TTC549 (cell line): ENCODE measurements around the gene SFTPB.
"Not testable (repeated sequence)": the region's sequence is repeated elsewhere in the genome, so short reads cannot be mapped to it uniquely, and the experiment has no call there.

Experiments used
- FAIRE-seq: peaks from 2 replicates; lab custom pipeline; 2012; peaks lifted over from hg19 to GRCh38; lab: Jason Lieb, UNC

The SFTPB gene

DNA sequence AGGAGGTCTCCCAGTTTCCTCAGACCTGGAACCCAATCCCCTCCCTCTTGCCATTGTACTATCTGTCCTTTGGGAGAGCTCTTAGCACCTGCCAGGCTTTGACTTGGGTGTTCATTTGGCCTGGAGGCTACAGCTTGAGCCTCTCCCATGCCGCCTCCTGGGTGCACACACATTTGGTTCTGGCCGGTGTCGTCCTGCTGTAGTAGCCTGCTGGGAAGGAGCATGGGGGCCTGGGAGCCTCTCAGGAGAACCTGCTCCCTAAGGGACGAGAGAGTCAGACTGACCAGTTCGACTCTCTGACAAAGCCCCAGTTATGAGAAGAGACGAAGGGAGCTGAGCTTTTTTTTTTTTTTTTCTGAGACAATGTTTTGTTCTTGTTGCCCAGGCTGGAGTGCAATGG lies 7.4 kb upstream of the SFTPB start:
- FAIRE-seq, result no peak

GRCh38 chr2:85674417-85674816 lies 6.4 kb upstream of the SFTPB start:
- no peak for FAIRE-seq

DNA sequence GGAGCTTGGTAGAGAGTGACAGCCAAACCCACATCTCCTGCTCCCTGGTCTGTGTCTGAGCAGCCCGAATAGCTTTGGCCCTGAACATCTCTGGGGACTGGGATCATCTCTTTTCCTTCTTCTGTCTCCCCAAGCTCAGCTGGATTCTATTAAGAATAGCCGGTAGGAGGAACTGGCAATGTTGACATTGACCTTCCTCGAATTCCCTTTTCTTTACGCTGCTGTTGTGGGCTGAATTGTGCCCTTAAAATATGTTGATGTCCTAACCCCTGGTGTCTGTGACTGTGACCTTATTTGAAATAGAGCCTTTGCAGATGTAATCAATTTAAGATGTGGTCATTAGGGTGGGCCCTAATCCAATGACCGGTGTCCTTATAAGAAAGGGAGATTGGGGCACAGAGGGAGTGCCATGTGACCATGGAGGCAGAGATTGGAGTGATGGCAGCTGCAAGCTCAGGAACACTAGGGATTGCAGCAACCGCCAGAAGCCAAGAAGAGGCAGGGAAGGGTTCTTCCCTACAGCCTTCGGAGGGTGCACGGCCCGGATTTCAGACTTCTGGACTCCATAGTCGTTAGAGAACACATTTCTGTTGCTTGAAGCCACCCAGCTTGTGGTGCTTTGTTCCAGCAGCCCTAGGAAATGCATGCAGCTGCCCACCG lies 5.8 kb upstream of the SFTPB start:
- FAIRE-seq, result no peak

DNA sequence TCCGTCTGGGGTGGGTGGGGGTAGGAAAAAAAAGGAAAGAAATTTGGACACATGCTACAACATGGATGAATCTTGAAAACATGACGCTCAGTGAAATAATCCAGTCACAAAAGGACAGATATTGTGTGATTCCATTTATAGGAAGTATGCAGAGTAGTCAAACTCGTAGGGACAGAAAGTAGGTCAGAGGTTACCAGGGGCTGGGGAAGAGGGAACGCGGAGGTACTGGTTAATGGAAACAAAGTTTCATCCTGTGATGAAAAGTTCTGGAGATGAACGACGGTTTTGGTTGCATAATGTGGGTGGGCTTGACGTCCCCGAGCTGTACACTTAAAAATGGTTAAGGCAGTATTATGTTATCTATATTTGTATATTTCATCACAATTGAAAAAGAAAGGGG lies 4.5 kb upstream of the SFTPB start:
- FAIRE-seq, result no peak

- not testable (repeated sequence) for FAIRE-seq
Observed at GRCh38 chr2:85670416-85670815, 2.4 kb upstream of the SFTPB start.

DNA sequence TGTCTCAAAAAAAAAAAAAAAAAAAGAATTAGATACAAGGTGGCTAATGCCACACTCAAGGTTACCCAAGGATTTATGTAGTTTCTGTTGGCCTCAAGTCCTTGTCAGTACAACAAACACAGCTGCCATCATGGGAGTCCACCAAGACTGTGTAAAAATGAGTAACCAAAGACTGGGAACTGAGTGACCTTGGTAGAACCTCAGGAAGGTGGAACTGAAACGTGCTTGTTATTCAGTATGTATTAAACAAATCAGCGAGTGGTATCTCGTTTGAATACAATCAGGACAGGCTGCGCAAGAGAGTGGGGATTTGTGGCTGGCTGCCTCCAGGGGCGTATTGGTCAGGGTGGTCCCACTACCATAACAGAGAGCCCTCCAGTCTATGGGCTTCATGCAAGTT lies 1.6 kb upstream of the SFTPB start:
- FAIRE-seq, result no peak

DNA sequence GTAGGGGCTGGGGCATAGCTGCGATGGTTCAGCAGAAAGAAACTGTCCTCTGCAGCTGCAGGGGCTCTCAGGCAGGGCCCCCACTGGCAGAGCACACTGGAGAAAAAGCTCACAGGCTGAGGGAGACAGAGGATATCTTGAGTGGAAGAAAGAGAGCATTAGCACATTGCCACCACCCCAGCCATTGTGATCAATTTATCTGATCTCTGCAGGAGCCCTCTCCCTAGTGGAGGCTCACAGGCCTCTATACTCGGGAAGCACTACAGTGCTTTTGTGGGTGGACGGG lies 801 bp upstream of the SFTPB start:
- FAIRE-seq, result no peak

DNA sequence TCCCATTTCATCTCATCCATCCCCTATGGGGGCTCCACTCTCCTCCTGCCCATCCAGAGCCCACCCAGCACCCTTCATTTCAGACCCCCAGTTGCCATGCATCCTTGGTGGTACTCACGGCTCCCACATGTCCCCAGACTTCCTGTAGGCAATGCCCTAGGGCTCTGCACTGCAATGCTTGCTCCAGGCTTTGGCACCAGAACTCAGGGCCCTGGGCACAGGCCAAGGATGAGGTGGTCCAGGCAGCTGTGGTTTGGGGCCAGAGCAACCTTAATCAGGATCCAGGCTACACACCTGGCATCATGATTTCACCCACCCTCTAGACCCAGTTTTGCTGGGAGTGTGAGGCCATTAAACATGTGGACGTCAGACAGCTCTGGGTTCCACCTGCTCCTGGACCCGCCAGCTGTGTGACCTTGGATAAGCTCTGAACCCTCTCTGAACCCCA lies 414 bp downstream of the SFTPB start:
- no peak for FAIRE-seq

DNA sequence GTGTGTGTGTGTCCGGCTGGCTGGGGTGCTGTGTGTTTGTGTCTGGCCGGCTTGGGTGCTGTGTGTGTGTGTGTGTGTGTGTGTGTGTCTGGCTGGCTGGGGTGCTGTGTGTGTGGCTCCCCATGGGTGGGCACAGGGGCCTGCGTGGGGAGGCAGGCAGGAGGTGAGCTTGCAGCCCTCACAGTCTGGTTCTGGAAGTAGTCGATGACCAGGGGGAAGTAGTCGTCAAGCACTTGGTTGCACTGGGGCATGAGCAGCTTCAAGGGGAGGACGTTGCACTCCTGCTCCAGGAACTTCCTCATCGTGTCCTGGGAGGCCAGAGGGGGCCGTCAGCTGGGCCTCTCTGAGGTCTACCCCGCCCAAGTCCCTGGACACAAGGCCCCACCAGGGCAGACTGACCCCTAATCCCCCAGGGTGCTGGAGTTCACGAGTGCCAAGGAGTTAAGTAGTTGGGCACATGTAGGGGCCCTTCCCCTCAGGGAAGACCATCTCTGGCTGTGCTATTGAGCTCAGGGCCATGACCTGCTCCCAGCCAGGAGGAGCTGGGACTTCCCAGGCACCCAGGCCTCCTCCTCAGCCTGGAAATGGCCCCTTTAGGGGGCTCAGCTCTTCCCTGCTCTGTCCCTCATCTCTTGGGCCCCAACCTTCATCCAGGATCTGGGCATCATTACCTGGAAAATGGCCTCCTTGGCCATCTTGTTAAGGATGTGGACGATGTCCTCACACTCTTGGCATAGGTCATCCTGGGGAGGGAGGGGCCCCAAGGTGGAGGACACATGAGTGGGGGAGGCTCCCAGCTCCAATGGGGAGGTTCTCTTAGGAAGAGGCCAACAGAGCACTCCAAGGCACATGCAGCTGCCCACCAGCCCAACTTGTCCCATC lies 1.3 kb downstream of the SFTPB start:
- FAIRE-seq, result no peak

GRCh38 chr2:85666016-85666415 lies 2.0 kb downstream of the SFTPB start:
- FAIRE-seq, result no peak

DNA sequence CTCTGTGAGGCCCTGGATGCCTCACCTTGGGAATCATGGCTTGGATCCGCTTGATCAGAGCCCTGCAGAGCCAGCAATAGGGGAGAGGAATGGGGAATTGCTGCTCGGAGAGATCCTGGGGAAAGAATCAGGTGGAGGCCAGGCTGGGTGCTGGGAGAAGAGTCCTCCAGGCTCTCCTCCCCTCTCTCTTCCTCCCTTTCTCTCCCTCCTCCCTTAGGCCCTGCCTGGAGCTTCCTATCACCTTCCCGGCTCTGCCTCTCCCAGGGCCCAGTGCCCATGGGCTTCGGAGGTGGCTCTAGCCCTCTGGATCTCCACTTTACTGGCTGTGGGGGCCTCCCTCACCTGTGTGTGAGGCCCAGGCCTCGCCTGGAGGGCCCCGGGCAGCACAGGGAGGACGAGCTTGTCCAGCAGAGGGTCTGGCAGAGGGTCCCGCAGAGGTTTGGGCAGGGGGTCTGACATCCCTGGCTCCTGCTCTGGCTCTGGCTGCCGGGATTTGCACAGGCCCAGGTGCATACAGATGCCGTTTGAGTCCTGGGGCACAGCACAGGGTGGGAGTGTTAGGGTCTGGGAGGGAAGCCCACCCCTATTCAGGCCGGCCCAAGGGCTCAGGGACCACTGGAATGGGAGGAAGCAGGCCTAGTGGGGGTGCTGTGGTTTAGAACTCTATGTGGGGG lies 2.6 kb downstream of the SFTPB start:
- no peak for FAIRE-seq

DNA sequence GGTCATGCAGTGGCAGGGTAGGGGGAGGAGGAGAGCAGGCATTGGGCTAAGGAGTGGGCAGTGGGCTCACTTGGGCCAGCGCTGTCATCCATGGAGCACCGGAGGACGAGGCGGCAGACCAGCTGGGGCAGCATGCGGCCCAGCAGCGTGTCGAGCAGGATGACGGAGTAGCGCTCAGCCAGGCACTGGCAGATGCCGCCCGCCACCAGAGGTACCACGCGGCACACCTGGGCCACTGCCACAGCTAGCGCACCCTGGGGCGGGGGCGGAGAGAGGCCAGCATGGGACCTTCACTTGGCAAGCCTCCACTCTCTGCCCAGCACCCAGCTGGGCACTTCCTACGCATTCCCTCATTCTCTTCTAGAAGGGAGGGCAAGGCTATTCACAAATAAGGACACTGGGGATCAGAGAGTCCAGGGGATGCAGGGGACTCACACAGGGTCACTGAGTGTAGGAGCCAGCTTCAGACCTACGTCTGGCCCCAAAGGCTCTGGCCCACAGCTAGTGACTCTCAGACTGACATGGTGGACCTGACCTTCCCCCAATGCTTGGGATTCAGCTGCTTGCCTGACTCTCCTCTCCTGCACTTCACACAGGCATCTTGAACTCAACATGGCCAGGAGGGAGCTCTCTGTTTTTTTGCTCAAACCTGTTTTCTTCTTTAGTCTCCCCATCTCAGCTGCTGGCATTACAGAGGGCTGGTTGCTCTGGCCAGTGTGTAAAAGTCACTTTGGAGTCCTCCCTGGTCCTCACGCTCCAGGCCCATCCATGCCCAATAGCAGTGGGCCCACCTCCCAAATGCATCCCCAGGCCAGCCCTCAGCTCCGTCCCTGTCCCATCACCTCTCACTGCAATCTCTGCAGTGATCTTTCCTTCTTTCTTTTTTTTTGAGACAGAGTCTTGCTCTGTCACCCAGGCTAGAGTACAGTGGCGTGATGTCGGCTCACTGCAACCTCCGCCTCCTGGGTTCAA lies 4.1 kb downstream of the SFTPB start:
- FAIRE-seq, result no peak

GRCh38 chr2:85662899-85663593 lies 5.0 kb downstream of the SFTPB start:
- no peak for FAIRE-seq

DNA sequence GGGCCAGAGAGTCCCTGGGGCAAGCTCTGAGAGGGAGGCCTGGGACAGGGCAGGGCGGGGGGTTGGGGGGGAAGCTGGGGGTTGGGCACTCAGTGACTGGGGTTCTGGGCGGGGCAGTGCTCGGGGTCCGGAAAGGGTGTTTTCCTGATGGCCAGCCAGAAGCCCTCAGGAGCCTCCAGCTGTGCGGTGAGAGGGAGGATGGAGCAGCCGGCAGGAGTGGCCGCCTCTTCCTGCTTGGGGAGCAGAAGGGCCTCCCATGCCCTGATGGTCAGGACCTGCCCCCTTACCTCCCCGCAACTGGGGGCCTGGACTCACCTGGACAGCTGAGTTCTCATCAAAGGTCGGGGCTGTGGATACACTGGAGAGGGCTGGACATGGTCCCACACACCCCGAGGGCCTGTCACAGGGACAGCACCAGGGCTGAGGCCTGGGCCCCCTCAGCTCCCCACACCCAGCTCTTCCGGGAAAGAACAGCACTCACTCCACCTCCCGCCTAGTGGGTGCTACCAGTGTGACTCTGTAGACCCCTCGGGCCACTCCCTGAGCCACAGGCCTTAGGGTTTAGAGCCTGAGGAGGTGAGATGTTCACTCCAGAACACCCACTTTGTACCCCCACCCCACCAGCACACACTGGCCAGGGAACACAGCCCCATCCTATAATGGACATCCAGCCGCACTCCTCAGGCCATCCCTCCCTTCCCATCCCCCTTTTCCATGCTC lies 6.7 kb downstream of the SFTPB start:
- FAIRE-seq, result no peak

GRCh38 chr2:85660725-85661124 lies 7.3 kb downstream of the SFTPB start:
- no peak for FAIRE-seq

DNA sequence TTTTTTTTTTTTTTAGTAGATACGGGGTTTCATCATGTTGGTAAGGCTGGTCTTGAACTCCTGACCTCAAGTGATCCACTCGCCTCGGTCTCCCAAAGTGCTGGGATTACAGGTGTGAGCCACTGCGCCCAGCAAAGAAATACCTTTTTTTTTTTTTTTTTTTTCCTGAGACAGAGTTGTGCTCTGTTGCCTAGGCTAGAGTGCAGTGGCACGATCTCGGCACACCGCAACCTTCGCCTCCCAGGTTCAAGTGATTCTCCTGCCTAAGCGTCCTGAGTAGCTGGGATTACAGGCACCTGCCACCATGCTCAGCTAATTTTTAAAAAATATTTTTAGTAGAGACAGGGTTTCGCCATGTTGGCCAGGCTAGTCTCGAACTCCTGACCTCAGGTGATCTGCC lies 7.7 kb downstream of the SFTPB start:
- not testable (repeated sequence) for FAIRE-seq

- FAIRE-seq, result no peak
Observed at GRCh38 chr2:85659324-85659981, 8.5 kb downstream of the SFTPB start.

DNA sequence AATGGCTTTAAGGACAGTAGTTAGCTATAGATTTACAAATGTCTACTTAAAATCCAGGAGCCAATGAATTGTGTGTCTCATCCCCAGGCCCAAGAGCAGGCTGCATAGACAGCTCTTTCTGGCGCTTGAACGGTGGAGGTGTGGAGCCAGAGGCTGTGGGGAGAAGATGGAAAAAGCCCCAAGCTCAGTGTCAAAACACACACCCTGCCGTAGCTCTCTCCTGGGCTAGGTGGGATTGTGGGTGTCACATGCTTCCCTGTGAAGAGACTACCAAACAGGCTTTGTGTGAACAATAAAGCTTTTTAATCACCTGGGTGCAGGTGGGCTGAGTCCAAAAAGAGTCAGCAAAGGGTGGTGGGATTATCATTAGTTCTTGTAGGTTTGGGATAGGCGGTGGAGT lies 10.6 kb downstream of the SFTPB start:
- FAIRE-seq, result not testable (repeated sequence)

- FAIRE-seq, result no peak
Observed at GRCh38 chr2:85656468-85656867, 11.5 kb downstream of the SFTPB start.

- FAIRE-seq, result no peak
Observed at GRCh38 chr2:85655961-85656417, 12.0 kb downstream of the SFTPB start.
